DOHH2 (cell line): ENCODE data around the gene ATP10A.

ENCODE experiments used
- H3F3A ChIP-seq: fragments of 200-600 bp; sonication (generic), shearing (Covaris generic); 2 replicates; pipeline ENCODE4 v1.6.0; 2016; ENCODE audit warnings: antibody characterized with exemption, mild to moderate bottlenecking; ENCODE audit not compliant: control insufficient read depth, insufficient read depth
- H3K27ac ChIP-seq: fragments of 200-600 bp; sonication (generic); 2 replicates; pipeline ENCODE4 v1.5.1; 2014; ENCODE audit warnings: low read depth, mild to moderate bottlenecking, low read length, moderate library complexity
- H3K27me3 ChIP-seq: fragments of 200-600 bp; sonication (generic); 2 replicates; pipeline ENCODE4 v1.6.1; 2014; ENCODE audit warnings: mild to moderate bottlenecking, low read length, mixed read lengths; ENCODE audit not compliant: control insufficient read depth
- H3K36me3 ChIP-seq: fragments of 200-600 bp; sonication (generic); 2 replicates; pipeline ENCODE4 v1.6.1; 2014; ENCODE audit warnings: mild to moderate bottlenecking, low read length, moderate library complexity, mixed read lengths; ENCODE audit not compliant: control insufficient read depth
- H3K4me1 ChIP-seq: fragments of 200-600 bp; sonication (generic); 2 replicates; pipeline ENCODE4 v1.6.1; 2014; ENCODE audit warnings: mild to moderate bottlenecking, low read length, mixed read lengths; ENCODE audit not compliant: control insufficient read depth
- H3K4me2 ChIP-seq: fragments of 200-600 bp; sonication (generic); 2 replicates; pipeline ENCODE4 v1.6.0; 2014; ENCODE audit warnings: mild to moderate bottlenecking, low read length, moderate library complexity
- H3K4me3 ChIP-seq: fragments of 200-600 bp; sonication (generic); 2 replicates; pipeline ENCODE4 v1.5.1; 2014; ENCODE audit warnings: mild to moderate bottlenecking, low read length, mixed read lengths
- H3K79me2 ChIP-seq: fragments of 200-600 bp; sonication (generic); 2 replicates; pipeline ENCODE4 v1.6.1; 2014; ENCODE audit warnings: mild to moderate bottlenecking, low read length, mixed read lengths; ENCODE audit not compliant: control insufficient read depth
- H3K9me2 ChIP-seq: fragments of 200-600 bp; sonication (generic); replicated peaks from 2 replicates; pipeline ENCODE4 v1.6.1; 2014; ENCODE audit warnings: mild to moderate bottlenecking, low read length, mixed read lengths; ENCODE audit not compliant: control insufficient read depth
- H3K9me3 ChIP-seq: fragments of 200-600 bp; sonication (generic); 2 replicates; pipeline ENCODE4 v1.6.1; 2014; ENCODE audit warnings: antibody characterized with exemption, low read length, mixed read lengths; ENCODE audit not compliant: control insufficient read depth, insufficient read depth
- H4K20me1 ChIP-seq: fragments of 200-600 bp; sonication (generic); 2 replicates; pipeline ENCODE4 v1.6.0; 2014; ENCODE audit warnings: low read depth, mild to moderate bottlenecking, antibody characterized with exemption, low read length, moderate library complexity; ENCODE audit not compliant: control insufficient read depth, insufficient read depth
- EZH2phosphoT487 ChIP-seq: fragments of 200-600 bp; sonication (generic); IDR thresholded peaks from 2 replicates; pipeline ENCODE4 v1.6.1; 2017; ENCODE audit warnings: borderline replicate concordance, mild to moderate bottlenecking, antibody characterized with exemption, low read length, moderate library complexity, mixed read lengths
- TF ChIP-seq, protein P1 (sequence below): fragments of 200-600 bp; sonication (generic); IDR thresholded peaks from one replicate; pipeline ENCODE4 v1.5.1; 2014; ENCODE audit warnings: antibody characterized with exemption, mild to moderate bottlenecking, low read depth, low read length; ENCODE audit not compliant: poor library complexity, severe bottlenecking

ATP10A gene

DNA sequence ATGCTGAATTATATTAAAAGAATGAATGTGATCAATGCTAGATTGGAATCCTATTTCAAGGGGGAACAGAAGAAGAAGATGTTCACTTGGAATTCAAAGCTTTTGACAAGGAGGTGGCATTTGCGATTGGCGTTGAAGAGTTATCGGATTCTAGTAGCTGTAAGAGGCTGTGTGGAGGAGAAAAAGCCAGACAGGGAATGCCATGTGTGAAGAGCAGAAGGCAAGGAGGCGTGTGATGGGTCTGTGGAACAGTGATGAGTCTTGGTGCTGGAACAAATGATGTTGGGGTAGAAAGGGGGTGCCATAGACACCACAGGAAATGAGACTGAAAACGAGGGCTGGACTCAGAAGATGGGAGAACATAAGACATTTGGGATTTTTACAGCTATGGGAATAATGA is 30.5 kb upstream of the ATP10A start:
- Histone ChIP-seq H3F3A (no peaks in the 10 kb centered on the region), H3K36me3 (no peaks in the 10 kb centered on the region), H3K4me3 (no peak overlapping the region), H3K4me1 (no peaks in the 10 kb centered on the region), H3K9me2 (no peaks in the 10 kb centered on the region), H3K4me2 (no peak overlapping the region), H3K27me3 (no peaks in the 10 kb centered on the region), H3K9me3 (peaks cover 19% of the 10 kb centered on the region; the same call in 1 of the 2 replicates), H3K79me2 (no peaks in the 10 kb centered on the region), H4K20me1 (no peaks in the 10 kb centered on the region), H3K27ac (no peak overlapping the region)
- TF ChIP-seq, protein P1, sequence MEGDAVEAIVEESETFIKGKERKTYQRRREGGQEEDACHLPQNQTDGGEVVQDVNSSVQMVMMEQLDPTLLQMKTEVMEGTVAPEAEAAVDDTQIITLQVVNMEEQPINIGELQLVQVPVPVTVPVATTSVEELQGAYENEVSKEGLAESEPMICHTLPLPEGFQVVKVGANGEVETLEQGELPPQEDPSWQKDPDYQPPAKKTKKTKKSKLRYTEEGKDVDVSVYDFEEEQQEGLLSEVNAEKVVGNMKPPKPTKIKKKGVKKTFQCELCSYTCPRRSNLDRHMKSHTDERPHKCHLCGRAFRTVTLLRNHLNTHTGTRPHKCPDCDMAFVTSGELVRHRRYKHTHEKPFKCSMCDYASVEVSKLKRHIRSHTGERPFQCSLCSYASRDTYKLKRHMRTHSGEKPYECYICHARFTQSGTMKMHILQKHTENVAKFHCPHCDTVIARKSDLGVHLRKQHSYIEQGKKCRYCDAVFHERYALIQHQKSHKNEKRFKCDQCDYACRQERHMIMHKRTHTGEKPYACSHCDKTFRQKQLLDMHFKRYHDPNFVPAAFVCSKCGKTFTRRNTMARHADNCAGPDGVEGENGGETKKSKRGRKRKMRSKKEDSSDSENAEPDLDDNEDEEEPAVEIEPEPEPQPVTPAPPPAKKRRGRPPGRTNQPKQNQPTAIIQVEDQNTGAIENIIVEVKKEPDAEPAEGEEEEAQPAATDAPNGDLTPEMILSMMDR, result no peak
- no peak for TF ChIP-seq EZH2phosphoT487

DNA sequence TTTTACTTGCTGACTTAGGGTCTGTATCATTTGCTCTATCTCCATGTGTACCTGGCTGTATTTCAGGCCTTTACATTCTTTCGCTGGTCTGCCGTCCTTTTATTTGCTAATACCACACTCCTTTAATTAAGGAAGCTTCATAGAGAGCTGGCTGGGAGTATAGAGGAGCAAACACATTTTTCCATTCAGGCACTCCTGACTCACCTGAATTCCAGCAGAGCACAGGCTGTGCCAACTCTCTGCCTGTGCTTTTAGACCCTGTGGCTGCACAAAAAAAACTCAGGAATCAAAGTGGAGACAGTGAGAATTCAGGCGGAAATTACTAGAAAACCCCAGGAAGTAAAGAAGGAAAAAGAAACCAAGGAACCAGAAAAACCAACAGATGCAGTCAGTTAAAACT is 29.0 kb upstream of the ATP10A start:
- no peaks in the 10 kb centered on the region for H3K27me3 ChIP-seq
- TF ChIP-seq, protein P1, result no peak
- no peak for TF ChIP-seq EZH2phosphoT487
- H4K20me1 ChIP-seq, result no peaks in the 10 kb centered on the region
- H3K4me2 ChIP-seq, result no peak overlapping the region
- no peak overlapping the region for H3K4me3 ChIP-seq
- no peaks in the 10 kb centered on the region for H3K36me3 ChIP-seq
- H3K9me3 ChIP-seq, result peaks cover 19% of the 10 kb centered on the region; the same call in 1 of the 2 replicates
- no peaks in the 10 kb centered on the region for H3K79me2 ChIP-seq
- no peaks in the 10 kb centered on the region for H3K9me2 ChIP-seq
- no peaks in the 10 kb centered on the region for H3F3A ChIP-seq
- H3K27ac ChIP-seq, result no peak overlapping the region
- H3K4me1 ChIP-seq, result no peaks in the 10 kb centered on the region

DNA sequence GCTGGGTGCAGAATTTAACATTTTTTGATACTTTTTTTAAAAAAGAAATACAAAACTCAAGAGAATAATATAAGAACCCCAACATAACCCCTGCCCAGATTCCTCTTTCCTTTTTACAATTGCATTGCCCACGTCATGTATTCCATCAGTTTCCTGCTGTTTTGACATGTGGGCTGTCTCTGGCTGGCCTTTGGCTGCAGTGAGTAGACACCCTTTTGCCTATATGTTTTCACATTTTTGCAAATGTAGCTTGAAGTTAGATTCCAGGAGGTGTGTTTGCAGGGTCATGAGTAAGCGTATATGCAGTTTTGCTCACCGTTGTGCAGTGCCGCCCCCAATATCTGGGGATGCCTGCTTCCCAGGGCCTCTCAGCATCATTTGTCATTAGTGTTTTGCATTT is 28.0 kb upstream of the ATP10A start:
- TF ChIP-seq EZH2phosphoT487, result no peak
- TF ChIP-seq, protein P1, result no peak

More for the DNA sequence above, 28.0 kb upstream of the ATP10A start:
- Histone ChIP-seq H3K79me2 (no peaks in the 10 kb centered on the region), H3K4me2 (no peak overlapping the region), H3F3A (no peaks in the 10 kb centered on the region), H3K4me1 (no peaks in the 10 kb centered on the region), H3K27ac (no peak overlapping the region), H3K4me3 (no peak overlapping the region), H3K36me3 (no peaks in the 10 kb centered on the region), H4K20me1 (no peaks in the 10 kb centered on the region), H3K27me3 (no peaks in the 10 kb centered on the region), H3K9me3 (peaks cover 22% of the 10 kb centered on the region; the same call in 1 of the 2 replicates), H3K9me2 (no peaks in the 10 kb centered on the region)
